ENCODE data around the gene ARHGAP12.

Gene ARHGAP12

DNA sequence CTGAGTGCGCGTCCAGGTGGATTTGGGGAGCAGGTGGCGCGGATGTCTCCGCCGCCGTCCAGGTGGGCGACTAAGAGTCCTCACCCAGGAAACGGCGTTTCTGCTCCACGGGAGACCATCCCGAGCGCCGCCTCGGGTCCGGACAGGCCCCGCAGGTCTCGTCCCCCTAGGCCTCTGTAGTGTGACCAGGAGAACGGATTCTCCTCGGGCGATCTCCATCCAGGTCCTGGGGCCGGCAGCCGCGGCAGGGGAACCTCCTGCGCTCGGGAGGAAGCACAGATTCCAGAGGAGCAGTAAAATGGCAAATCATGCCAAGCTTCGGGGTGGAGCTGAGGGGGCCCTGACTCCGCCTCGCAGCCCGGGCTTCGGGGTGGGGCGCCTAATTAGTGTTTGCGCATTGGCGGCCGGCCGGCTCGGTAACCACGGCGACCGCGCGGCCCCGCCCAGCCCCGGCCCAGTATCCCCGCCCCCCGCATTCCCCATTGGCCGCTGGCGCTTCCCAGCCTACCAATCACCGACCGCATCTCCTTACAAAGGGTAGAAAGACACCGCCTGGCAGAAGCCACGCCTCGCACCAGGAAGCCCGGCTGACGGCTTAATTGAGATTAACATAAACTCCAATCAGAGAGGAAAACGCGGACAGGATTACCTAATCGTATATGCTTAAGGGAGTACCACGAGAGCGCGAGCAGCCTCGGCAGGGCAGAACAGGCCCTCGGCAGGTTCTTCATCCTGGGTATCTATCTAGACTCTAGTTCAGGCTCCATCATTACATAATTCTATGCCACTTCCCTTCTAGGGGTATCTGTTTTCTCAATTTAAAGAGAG is 168.6 kb downstream of the ARHGAP12 start:
- peak; percentile 97 for DNase-seq

DNA sequence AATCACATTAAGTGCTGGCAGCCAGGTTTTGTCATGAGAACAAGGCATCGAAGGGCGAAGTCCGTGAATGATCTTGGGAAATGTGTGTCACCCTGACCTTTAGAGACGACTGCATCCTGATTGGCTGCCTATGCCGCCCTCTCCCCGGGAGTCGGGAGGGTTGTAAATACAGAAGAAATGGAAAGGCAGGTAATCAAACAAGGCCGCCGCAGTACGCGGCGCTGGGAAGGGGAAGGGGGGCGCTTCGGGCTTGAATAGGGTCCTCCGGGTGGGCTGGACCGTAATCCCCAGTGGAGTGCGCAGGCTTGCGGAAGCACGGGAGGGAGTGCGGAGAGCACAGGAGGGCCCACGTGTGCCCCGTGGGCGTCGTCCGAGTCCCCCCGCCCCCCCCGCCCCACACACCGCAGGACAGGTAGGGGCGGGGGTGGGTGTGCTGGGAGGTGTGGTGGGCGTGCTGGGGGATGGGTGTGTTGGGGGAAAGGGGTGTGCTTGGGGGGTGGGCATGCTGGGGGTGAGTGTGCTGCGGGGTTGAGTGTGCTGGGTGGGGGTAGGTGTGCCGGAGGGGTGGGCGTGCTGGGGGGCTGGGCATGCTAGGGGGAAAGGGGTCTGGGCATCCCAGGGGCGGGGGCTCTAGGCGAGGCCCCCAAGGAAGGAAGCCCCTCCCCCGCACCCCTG is 169.4 kb downstream of the ARHGAP12 start:
- peak; percentile 41 for DNase-seq

- DNase-seq = no peak
These were observed 170.1 kb downstream of the ARHGAP12 start for GRCh38 chr10:31758495-31758894.

DNA sequence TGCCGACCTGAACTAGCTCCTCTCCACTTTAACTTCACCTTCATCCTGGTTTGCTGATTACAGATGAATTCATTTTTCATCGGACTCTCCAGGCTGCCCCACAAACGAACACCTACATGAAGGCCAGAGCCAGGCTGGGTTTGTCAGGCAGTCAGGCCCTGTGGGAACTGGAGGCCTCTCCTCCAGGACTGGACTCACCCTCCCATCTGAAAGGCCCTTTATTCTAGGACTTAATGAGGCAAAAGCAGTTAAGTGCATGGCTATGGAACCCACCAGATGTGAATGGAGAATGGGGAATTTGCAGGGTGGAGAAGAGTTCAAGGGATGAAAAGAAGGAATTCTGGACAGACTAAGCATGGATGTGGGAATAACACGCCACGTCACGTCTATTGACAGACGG is 170.8 kb downstream of the ARHGAP12 start:
- DNase-seq = no peak

DNA sequence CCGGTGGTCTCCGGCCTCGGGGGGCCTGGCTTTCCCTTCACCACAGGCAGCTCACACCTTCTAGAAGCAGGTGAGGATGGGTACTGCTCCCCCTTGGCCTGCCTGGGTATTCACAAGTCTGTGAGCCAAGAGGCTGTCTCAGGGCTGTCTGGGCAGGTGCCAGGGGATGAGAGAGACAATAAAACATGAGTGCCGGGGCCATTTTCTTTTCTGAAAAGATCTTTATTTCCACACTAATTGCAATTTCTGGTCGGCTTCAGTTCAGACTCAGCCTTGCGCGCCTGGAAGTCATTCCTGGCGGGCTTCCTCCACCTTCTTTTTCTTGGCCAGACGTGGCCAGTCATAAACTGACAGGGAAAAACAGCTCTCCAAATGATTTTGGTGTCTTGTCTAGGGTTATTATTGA is 171.2 kb downstream of the ARHGAP12 start:
- DNase-seq = no peak

GRCh38 chr10:31756729-31757110 is 171.9 kb downstream of the ARHGAP12 start:
- DNase-seq = no peak

DNA sequence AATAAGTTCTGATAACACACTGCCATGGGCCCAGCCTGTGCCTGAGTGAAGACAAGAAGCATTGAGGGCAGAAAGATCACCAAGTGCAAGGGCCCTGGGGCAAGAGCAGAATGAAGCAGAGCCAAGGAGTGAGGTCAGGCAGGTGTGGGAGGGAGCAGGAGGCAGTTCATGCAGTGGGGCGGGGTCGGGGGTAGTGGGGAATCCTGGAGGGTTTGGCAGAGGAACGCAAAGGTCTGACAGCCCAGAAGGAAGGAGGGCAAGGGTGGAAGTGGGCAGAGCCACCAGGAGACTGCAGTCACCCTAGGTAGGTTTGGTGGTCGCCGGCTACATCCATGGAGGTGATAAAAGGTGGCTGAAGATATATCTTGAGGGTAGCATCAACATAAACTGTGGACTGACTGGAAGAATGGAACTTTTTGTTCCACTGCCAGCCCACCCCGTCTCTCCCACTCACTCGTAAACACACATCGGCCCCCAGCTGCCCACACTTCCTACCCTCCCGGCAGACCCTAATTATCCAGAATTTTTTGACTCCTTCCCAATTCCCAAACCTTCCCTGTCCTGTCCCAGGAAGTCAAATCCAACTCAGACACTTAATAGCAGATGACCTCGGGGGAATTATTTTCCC is 172.4 kb downstream of the ARHGAP12 start:
- no peak for DNase-seq
